Hematopoietic multipotent progenitor cell treated with erythropoietin and hydrocortisone succinate and interleukin-3 and kit ligand, for 6 days (in vitro differentiated cells): ENCODE measurements around the gene SUN1.
A peak's percentile ranks its signal among the peaks of the same experiment; 100 is the strongest.
"Not testable (repeated sequence)": the region's sequence is repeated elsewhere in the genome, so short reads cannot be mapped to it uniquely, and the experiment has no call there.

Experiments used
- DNase-seq: peaks from one replicate; pipeline ENCODE4 v3.0.0-alpha.2; 2015

Gene SUN1

GRCh38 chr7:803796-804195 lies 28.5 kb upstream of the SUN1 start:
- DNase-seq: not testable (repeated sequence)

DNA sequence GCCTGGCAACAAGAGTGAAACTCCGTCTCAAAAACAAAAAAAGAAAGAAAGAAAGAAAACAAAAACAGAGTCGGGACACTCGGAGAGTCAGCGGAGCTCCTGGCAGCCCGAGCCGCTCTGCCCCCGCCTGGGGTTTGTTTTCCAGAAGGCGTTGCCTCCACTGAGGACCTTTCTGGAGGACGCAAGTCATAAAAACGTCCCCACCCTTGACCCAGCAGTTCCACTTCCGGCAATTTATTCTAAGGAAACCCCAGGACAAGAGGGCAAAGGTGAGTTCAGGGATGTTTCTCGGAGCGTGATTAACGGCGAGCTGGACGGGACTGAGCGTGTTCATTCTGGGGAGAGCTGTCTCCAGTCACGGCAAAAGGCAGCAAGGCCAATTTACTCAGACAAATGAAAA lies 27.0 kb upstream of the SUN1 start:
- DNase-seq: no peak

DNA sequence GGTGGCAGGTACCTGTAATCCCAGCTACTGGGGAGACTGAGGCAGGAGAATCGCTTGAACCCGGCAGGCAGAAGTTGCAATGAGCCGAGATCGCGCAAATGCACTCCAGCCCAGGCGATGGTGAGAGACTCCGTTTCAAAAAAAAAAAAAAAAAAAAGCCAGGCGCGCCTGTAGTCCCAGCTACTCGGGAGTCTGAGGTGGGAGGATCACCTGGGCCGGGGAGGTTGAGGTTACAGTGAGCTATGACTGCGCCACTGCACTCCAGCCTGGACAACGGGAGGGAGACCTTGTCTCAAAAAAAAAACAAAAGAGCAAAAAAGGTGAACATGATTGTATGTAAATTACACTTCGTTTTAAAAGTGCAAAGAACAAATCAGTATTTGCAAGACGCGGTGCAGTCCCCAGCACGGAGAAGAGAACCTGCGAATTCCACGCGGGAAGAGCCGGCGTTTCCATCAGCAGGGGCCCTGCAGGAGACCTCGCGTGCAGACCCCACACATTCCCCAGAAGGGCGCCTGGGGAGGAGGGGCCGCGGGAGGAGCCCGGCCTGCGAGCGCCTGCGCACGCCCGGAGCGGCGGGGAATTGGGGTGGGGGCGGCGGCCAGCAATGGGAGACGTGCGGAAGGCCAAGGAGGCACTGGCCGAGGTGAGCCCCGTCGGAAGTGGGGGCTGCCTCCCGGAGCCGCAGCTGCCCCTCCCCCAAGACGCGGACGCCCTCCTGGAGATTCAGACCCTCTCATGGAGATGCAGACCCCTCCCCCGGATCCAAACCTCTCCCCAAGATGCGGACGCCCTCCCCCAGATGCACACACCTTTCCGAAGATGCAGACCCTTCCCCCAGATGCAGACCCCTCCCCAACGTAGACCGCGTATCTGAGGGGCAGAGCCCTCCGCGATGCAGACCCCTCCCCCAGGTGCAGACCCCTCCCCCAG lies 16.7 kb upstream of the SUN1 start:
- DNase-seq: peak; percentile 35

- DNase-seq: peak; percentile 97
Observed at GRCh38 chr7:816300-816750, 16.0 kb upstream of the SUN1 start.

- peak; percentile 48 for DNase-seq
Observed at GRCh38 chr7:816751-817671, 15.3 kb upstream of the SUN1 start.

DNA sequence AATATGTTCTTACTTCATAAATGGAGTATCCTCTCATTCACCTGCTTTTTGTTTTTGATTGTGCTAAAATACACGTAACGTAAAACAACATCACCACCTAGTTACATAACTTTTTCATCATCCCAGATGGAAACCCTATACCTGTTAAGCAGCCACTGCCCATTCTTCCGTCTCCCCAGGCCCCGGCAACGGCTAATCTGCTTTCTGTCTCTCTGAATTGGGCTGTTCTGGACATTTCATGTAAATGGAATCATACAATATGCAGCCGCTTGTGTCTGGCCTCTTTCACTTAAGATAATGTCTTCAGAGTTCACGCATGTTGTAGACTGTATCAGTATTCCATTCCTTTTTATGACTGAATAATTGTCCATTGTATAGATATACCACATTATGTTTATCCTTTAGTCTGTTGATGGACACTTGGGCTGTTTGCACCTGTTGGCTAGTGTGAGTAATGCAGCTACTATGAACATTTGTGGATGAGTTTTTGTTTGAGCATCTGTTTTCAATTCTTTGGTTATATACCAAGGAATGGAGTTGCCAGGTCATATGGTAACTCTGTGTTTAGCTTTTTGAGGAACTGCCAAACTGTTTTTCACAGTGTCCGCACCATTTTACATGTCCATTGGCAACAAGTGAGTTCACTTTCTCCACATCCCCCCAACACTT lies 14.1 kb upstream of the SUN1 start:
- DNase-seq: peak; percentile 66

- DNase-seq: no peak
Observed at GRCh38 chr7:820341-820740, 11.9 kb upstream of the SUN1 start.

- DNase-seq: no peak
Observed at GRCh38 chr7:821688-822087, 10.6 kb upstream of the SUN1 start.

- no peak for DNase-seq
Observed at GRCh38 chr7:822692-823276, 9.5 kb upstream of the SUN1 start.

DNA sequence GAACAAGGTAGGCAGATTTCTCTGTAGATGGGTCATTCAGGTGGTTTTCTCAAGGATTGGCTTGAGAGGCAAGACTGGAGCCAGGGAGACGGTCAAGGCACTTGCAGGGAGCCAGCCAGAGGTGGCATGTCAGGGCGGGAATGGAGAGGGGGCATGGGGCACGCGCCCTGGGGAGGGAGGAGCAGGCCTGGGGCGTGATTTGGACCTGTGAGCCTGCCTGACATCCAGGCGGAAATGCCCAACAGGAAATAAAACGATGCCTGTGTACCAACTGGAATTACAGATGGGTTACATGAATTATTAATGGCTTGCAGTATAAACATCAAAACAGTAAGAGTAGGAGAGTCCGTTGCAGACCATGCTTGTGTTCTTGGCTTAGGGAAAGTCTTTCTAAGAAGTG lies 8.6 kb upstream of the SUN1 start:
- no peak for DNase-seq

GRCh38 chr7:824081-824480 lies 8.2 kb upstream of the SUN1 start:
- no peak for DNase-seq

GRCh38 chr7:824664-825063 lies 7.6 kb upstream of the SUN1 start:
- DNase-seq: no peak

DNA sequence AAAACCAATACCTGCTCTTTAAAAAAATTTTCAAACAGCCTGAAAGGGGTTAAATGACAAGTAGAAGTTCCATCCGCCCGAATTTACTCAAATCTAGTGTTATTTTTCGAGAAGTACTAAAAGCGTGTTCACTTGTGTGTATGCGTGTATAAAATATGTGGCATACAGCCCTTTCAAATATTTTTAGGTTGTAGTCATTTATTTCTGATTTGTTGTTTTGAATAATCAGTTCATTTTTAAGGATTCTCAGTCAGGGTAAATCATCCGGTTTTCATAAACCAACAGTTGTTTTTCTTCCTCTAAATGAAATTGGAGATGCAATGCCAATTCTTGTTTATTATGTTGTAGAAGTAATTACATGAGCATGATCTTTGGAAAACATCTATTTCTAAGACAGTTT lies 6.9 kb upstream of the SUN1 start:
- DNase-seq: no peak

- no peak for DNase-seq
Observed at GRCh38 chr7:826230-826917, 5.9 kb upstream of the SUN1 start.

- no peak for DNase-seq
Observed at GRCh38 chr7:828793-829561, 3.3 kb upstream of the SUN1 start.

GRCh38 chr7:830069-830468 lies 2.2 kb upstream of the SUN1 start:
- no peak for DNase-seq

- peak; percentile 64 for DNase-seq
Observed at GRCh38 chr7:831596-832166, 595 bp upstream of the SUN1 start.

DNA sequence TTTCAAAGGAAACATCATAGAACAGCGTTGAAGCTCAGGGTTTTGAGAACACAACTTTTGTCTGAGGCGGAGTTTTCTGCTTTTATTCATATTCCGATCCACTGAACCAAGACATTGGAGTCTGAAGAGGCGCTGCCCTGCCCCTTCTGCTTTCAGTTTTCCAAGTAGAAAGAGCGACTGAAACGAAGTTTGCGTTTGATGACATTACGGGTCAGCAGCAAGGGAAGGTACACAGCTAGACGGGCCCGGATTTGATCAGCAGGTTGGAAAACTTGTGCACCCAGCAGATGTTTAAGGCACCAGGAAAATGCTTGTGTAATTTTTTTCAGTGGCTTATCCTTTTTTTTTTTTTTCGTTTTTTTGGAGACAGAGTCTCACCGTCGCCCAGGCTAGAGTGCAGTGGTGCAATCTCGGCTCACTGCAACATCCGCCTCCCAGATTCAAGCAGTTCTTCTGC lies 720 bp downstream of the SUN1 start:
- DNase-seq: no peak

DNA sequence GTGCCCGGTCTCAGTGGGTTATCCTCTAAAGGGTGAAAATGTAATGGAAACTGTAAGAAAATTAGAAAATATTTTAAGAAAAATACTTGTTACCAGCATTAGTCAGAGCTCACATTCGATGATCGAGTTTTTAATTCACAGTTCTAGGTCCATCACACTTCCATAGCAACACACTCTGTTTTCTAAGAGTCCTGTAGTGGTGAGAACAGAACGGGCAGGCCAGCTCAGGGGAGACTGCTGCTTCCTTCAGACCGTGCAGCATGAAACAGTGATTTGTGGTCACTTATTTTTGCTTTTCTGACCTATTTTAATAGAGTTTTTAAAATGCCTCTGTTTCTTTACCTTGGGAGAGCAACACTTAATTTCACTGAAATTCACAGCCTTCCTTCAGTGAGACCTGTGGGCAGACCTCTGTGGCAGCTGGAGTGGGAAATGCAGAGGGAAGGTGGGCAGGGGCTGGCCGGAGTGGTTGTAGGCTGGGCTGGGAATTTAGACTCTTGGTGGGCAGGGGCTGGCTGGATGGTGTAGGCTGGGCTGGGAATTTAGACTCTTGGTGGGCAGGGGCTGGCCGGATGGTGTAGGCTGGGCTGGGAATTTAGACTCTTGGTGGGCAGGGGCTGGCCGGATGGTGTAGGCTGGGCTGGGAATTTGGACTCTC lies 1.5 kb downstream of the SUN1 start:
- DNase-seq: no peak

DNA sequence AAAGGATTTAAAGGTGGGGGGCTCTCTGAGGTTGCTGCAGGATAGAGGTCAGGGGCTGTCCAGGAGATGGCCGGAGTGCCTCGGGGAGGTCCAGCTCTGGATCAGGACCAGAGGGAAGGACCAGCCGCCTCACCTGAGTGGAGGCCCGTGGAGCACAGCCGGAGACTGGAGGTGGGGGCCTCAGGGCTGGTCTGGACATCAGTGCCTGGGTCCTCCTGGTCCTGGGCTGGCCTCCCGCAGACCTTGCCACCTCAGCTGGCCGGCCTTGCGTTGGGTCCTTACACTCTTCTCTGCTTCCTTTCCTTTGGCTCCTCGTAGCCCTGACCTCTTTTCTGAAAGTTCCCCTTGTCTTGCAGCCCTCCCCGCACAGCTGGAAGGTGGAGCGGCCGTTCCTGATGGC lies 2.0 kb downstream of the SUN1 start:
- DNase-seq: no peak
